HG02973 (cell line): ENCODE results near the gene PUS7.
"Not testable (repeated sequence)": the region's sequence is repeated elsewhere in the genome, so short reads cannot be mapped to it uniquely, and the experiment has no call there.

Experiments used
- ATAC-seq: cut with Tn5 transposase; IDR thresholded peaks from one replicate; pipeline ENCODE4 v1.9.1; 2021; ENCODE audit warnings: moderate library complexity; ENCODE audit not compliant: unreplicated experiment

PUS7 gene

GRCh38 chr7:105497016-105497415 lies 25.1 kb downstream of the PUS7 start:
- ATAC-seq = no peak

GRCh38 chr7:105496521-105496920 lies 25.6 kb downstream of the PUS7 start:
- ATAC-seq = no peak

GRCh38 chr7:105493923-105494315 lies 28.2 kb downstream of the PUS7 start:
- ATAC-seq = no peak

- no peak for ATAC-seq
These were observed 28.7 kb downstream of the PUS7 start for GRCh38 chr7:105493196-105493922.

GRCh38 chr7:105489409-105489808 lies 32.7 kb downstream of the PUS7 start:
- ATAC-seq = no peak

- ATAC-seq = no peak
These were observed 34.2 kb downstream of the PUS7 start for GRCh38 chr7:105487579-105488571.

GRCh38 chr7:105480931-105481330 lies 41.1 kb downstream of the PUS7 start:
- no peak for ATAC-seq

GRCh38 chr7:105478606-105479005 lies 43.5 kb downstream of the PUS7 start:
- no peak for ATAC-seq

GRCh38 chr7:105477908-105478307 lies 44.2 kb downstream of the PUS7 start:
- ATAC-seq = no peak

GRCh38 chr7:105474045-105474444 lies 48.0 kb downstream of the PUS7 start:
- no peak for ATAC-seq

GRCh38 chr7:105473163-105473562 lies 48.9 kb downstream of the PUS7 start:
- no peak for ATAC-seq

GRCh38 chr7:105470846-105471245 lies 51.2 kb downstream of the PUS7 start:
- no peak for ATAC-seq

GRCh38 chr7:105470090-105470489 lies 52.0 kb downstream of the PUS7 start:
- no peak for ATAC-seq

- ATAC-seq = no peak
These were observed 59.2 kb downstream of the PUS7 start for GRCh38 chr7:105462765-105463420.

- no peak for ATAC-seq
These were observed 60.6 kb downstream of the PUS7 start for GRCh38 chr7:105461518-105461917.

GRCh38 chr7:105457619-105458225 lies 64.3 kb downstream of the PUS7 start:
- no peak for ATAC-seq

GRCh38 chr7:105454921-105455320 lies 67.2 kb downstream of the PUS7 start:
- no peak for ATAC-seq

GRCh38 chr7:105454095-105454747 lies 67.8 kb downstream of the PUS7 start:
- ATAC-seq = no peak

GRCh38 chr7:105452085-105452484 lies 70.0 kb downstream of the PUS7 start:
- no peak for ATAC-seq

- not testable (repeated sequence) for ATAC-seq
These were observed 71.2 kb downstream of the PUS7 start for GRCh38 chr7:105450870-105451269.
